Measurements from ENCODE around the gene EEA1.
A peak's percentile ranks its signal among the peaks of the same experiment; 100 is the strongest.

The EEA1 gene

GRCh38 chr12:92926549-92926948 is 2.5 kb downstream of the EEA1 start:
- H3K4me1 Mint-ChIP-seq (ENCODE audit: low read depth): peaks cover 53% of the 10 kb centered on the region
- peak overlapping the region; percentile 86 for H3K4me3 Mint-ChIP-seq
- H3K27me3 Mint-ChIP-seq: no peaks in the 10 kb centered on the region
- no peak for DNase-seq
- H3K27ac Mint-ChIP-seq: peak overlapping the region; percentile 99
- peaks cover 30% of the 10 kb centered on the region for H3K36me3 Mint-ChIP-seq (ENCODE audit: low read depth)
- H3K9me3 Mint-ChIP-seq: no peaks in the 10 kb centered on the region

GRCh38 chr12:92921877-92922276 is 7.2 kb downstream of the EEA1 start:
- DNase-seq: no peak
- Mint-ChIP-seq H3K9me3 (no peaks in the 10 kb centered on the region), H3K4me3 (no peak overlapping the region), H3K27ac (peak overlapping the region; percentile 51), H3K4me1 (ENCODE audit: low read depth) (peaks cover 31% of the 10 kb centered on the region), H3K27me3 (no peaks in the 10 kb centered on the region), H3K36me3 (ENCODE audit: low read depth) (peaks cover 27% of the 10 kb centered on the region)

- H3K4me1 Mint-ChIP-seq (ENCODE audit: low read depth): peaks cover 47% of the 10 kb centered on the region
- H3K4me3 Mint-ChIP-seq: no peak overlapping the region
- DNase-seq: no peak
- peaks cover 13% of the 10 kb centered on the region for H3K36me3 Mint-ChIP-seq (ENCODE audit: low read depth)
- H3K27me3 Mint-ChIP-seq: no peaks in the 10 kb centered on the region
- peaks cover 8% of the 10 kb centered on the region for H3K9me3 Mint-ChIP-seq
- H3K27ac Mint-ChIP-seq: no peak overlapping the region
Measured at GRCh38 chr12:92915365-92915764, 13.7 kb downstream of the EEA1 start.

GRCh38 chr12:92914170-92914569 is 14.9 kb downstream of the EEA1 start:
- no peak for DNase-seq
- Mint-ChIP-seq H3K9me3 (peaks cover 8% of the 10 kb centered on the region), H3K4me1 (ENCODE audit: low read depth) (peaks cover 49% of the 10 kb centered on the region), H3K27me3 (no peaks in the 10 kb centered on the region), H3K27ac (no peak overlapping the region), H3K4me3 (no peak overlapping the region), H3K36me3 (ENCODE audit: low read depth) (peaks cover 20% of the 10 kb centered on the region)

GRCh38 chr12:92912672-92913071 is 16.4 kb downstream of the EEA1 start:
- Mint-ChIP-seq H3K27ac (peak overlapping the region; percentile 90), H3K27me3 (no peaks in the 10 kb centered on the region), H3K4me1 (ENCODE audit: low read depth) (peaks cover 59% of the 10 kb centered on the region), H3K9me3 (peaks cover 8% of the 10 kb centered on the region), H3K36me3 (ENCODE audit: low read depth) (peaks cover 24% of the 10 kb centered on the region), H3K4me3 (no peak overlapping the region)
- DNase-seq: no peak

GRCh38 chr12:92912052-92912451 is 17.0 kb downstream of the EEA1 start:
- peak overlapping the region; percentile 12 for H3K4me3 Mint-ChIP-seq
- peaks cover 8% of the 10 kb centered on the region for H3K9me3 Mint-ChIP-seq
- H3K4me1 Mint-ChIP-seq (ENCODE audit: low read depth): peaks cover 64% of the 10 kb centered on the region
- peaks cover 24% of the 10 kb centered on the region for H3K36me3 Mint-ChIP-seq (ENCODE audit: low read depth)
- peak overlapping the region; percentile 90 for H3K27ac Mint-ChIP-seq
- no peaks in the 10 kb centered on the region for H3K27me3 Mint-ChIP-seq
- no peak for DNase-seq

GRCh38 chr12:92911339-92911738 is 17.8 kb downstream of the EEA1 start:
- peaks cover 68% of the 10 kb centered on the region for H3K4me1 Mint-ChIP-seq (ENCODE audit: low read depth)
- H3K9me3 Mint-ChIP-seq: peaks cover 8% of the 10 kb centered on the region
- no peak for DNase-seq
- peak overlapping the region; percentile 90 for H3K27ac Mint-ChIP-seq
- no peak overlapping the region for H3K4me3 Mint-ChIP-seq
- no peaks in the 10 kb centered on the region for H3K27me3 Mint-ChIP-seq
- H3K36me3 Mint-ChIP-seq (ENCODE audit: low read depth): peaks cover 24% of the 10 kb centered on the region

GRCh38 chr12:92908108-92908507 is 21.0 kb downstream of the EEA1 start:
- H3K4me1 Mint-ChIP-seq (ENCODE audit: low read depth): peaks cover 65% of the 10 kb centered on the region
- H3K4me3 Mint-ChIP-seq: no peak overlapping the region
- H3K27ac Mint-ChIP-seq: no peak overlapping the region
- DNase-seq: no peak
- H3K27me3 Mint-ChIP-seq: no peaks in the 10 kb centered on the region
- peaks cover 4% of the 10 kb centered on the region for H3K9me3 Mint-ChIP-seq
- peaks cover 20% of the 10 kb centered on the region for H3K36me3 Mint-ChIP-seq (ENCODE audit: low read depth)

GRCh38 chr12:92905811-92906554 is 23.1 kb downstream of the EEA1 start:
- DNase-seq: no peak
- no peaks in the 10 kb centered on the region for H3K9me3 Mint-ChIP-seq
- no peaks in the 10 kb centered on the region for H3K27me3 Mint-ChIP-seq
- H3K36me3 Mint-ChIP-seq (ENCODE audit: low read depth): peaks cover 13% of the 10 kb centered on the region
- peaks cover 44% of the 10 kb centered on the region for H3K4me1 Mint-ChIP-seq (ENCODE audit: low read depth)
- H3K4me3 Mint-ChIP-seq: no peak overlapping the region
- H3K27ac Mint-ChIP-seq: no peak overlapping the region

GRCh38 chr12:92905258-92905810 is 23.8 kb downstream of the EEA1 start:
- Mint-ChIP-seq H3K4me3 (peak overlapping the region; percentile 43), H3K27ac (peak overlapping the region; percentile 57), H3K36me3 (ENCODE audit: low read depth) (peaks cover 13% of the 10 kb centered on the region), H3K4me1 (ENCODE audit: low read depth) (peaks cover 40% of the 10 kb centered on the region), H3K27me3 (no peaks in the 10 kb centered on the region), H3K9me3 (no peaks in the 10 kb centered on the region)
- no peak for DNase-seq

GRCh38 chr12:92900941-92901340 is 28.2 kb downstream of the EEA1 start:
- no peak overlapping the region for H3K27ac Mint-ChIP-seq
- no peak for DNase-seq
- no peak overlapping the region for H3K4me3 Mint-ChIP-seq
- H3K4me1 Mint-ChIP-seq (ENCODE audit: low read depth): peaks cover 38% of the 10 kb centered on the region
- peaks cover 17% of the 10 kb centered on the region for H3K36me3 Mint-ChIP-seq (ENCODE audit: low read depth)
- no peaks in the 10 kb centered on the region for H3K27me3 Mint-ChIP-seq
- no peaks in the 10 kb centered on the region for H3K9me3 Mint-ChIP-seq

GRCh38 chr12:92899386-92900001 is 29.6 kb downstream of the EEA1 start:
- Mint-ChIP-seq H3K9me3 (no peaks in the 10 kb centered on the region), H3K4me3 (no peak overlapping the region), H3K27ac (no peak overlapping the region), H3K36me3 (ENCODE audit: low read depth) (peaks cover 28% of the 10 kb centered on the region), H3K4me1 (ENCODE audit: low read depth) (peaks cover 30% of the 10 kb centered on the region), H3K27me3 (no peaks in the 10 kb centered on the region)
- no peak for DNase-seq

- Mint-ChIP-seq H3K27ac (peak overlapping the region; percentile 10), H3K27me3 (no peaks in the 10 kb centered on the region), H3K9me3 (no peaks in the 10 kb centered on the region), H3K36me3 (ENCODE audit: low read depth) (peaks cover 30% of the 10 kb centered on the region), H3K4me1 (ENCODE audit: low read depth) (peaks cover 33% of the 10 kb centered on the region), H3K4me3 (no peak overlapping the region)
- DNase-seq: no peak
Measured at GRCh38 chr12:92898755-92899154, 30.3 kb downstream of the EEA1 start.

GRCh38 chr12:92897844-92898243 is 31.3 kb downstream of the EEA1 start:
- H3K36me3 Mint-ChIP-seq (ENCODE audit: low read depth): peaks cover 30% of the 10 kb centered on the region
- DNase-seq: no peak
- no peak overlapping the region for H3K27ac Mint-ChIP-seq
- no peaks in the 10 kb centered on the region for H3K9me3 Mint-ChIP-seq
- peaks cover 38% of the 10 kb centered on the region for H3K4me1 Mint-ChIP-seq (ENCODE audit: low read depth)
- H3K27me3 Mint-ChIP-seq: no peaks in the 10 kb centered on the region
- no peak overlapping the region for H3K4me3 Mint-ChIP-seq

GRCh38 chr12:92890601-92891106 is 38.4 kb downstream of the EEA1 start:
- no peak overlapping the region for H3K4me3 Mint-ChIP-seq
- no peaks in the 10 kb centered on the region for H3K27me3 Mint-ChIP-seq
- H3K27ac Mint-ChIP-seq: no peak overlapping the region
- H3K36me3 Mint-ChIP-seq (ENCODE audit: low read depth): peaks cover 56% of the 10 kb centered on the region
- peaks cover 29% of the 10 kb centered on the region for H3K4me1 Mint-ChIP-seq (ENCODE audit: low read depth)
- DNase-seq: no peak
- H3K9me3 Mint-ChIP-seq: no peaks in the 10 kb centered on the region
